HepG2 (cell line): ENCODE results near the gene DAG1. TPM values are rescaled to one million over a fixed set of nuclear protein-coding genes. Genes with fewer than 3 reads are reported as not detected.

Experiments
- ATAC-seq: fragments of 200-7000 bp; cut with Tn5 transposase; 3 replicates; pipeline ENCODE4 v1.9.1; 2020; ENCODE audit warnings: mild to moderate bottlenecking, moderate library complexity
- BruUV-seq: library from RNA; stranded (reverse); fragments of 400-500 nt; replicated peaks from 2 replicates; lab custom pipeline; 2021; lab: Mats Ljungman, UMichigan
- CTCF ChIA-PET: fragments of 300-600 bp; formaldehyde crosslinking; extraction: SDS; loops from one replicate; lab custom pipeline; 2021; ENCODE audit warnings: low total read pairs, inconsistent platforms, low intra/inter-chr PET ratio; lab: Yijun Ruan, JAX
- POLR2A ChIA-PET: fragments of 350-600 bp; sonication (Branson Sonifier 250); formaldehyde crosslinking; loops from one replicate; lab custom pipeline; 2020; ENCODE audit warnings: antibody characterized with exemption, inconsistent platforms; lab: Yijun Ruan, JAX
- DNase-seq: peaks from one replicate; pipeline ENCODE4 v3.0.0-alpha.2; 2015; ENCODE audit warnings: low spot score
- FAIRE-seq: peaks from 3 replicates; lab custom pipeline; 2011; peaks lifted over from hg19 to GRCh38; lab: Jason Lieb, UNC
- H2AFZ ChIP-seq: one replicate; pipeline ENCODE4 v1.6.1; 2011; ENCODE audit warnings: low read length, inconsistent platforms
- H3K27ac ChIP-seq: fragments of 300-600 bp; 3 replicates; pipeline ENCODE4 v1.8.0; 2011; ENCODE audit warnings: mixed run types, mild to moderate bottlenecking, mixed read lengths, low read length, inconsistent platforms; ENCODE audit not compliant: insufficient read depth; ENCODE audit errors: extremely low read length
- H3K27me3 ChIP-seq, 2 experiments: fragments of 200-600 bp in 1 of 2; 2 replicates in 1 of 2; 3 replicates in 1 of 2; pipeline versions ENCODE4 v1.6.0 to v1.8.0; 2011; ENCODE audit warnings: low read length in 2 of 2, mild to moderate bottlenecking in 2 of 2, moderate library complexity in 2 of 2, inconsistent platforms in 1 of 2; ENCODE audit not compliant: insufficient read depth in 2 of 2, control insufficient read depth in 1 of 2
- H3K36me3 ChIP-seq, 2 experiments: fragments of 200-600 bp in 1 of 2; replicated peaks in 1 of 2; 2 replicates in 1 of 2; 3 replicates in 1 of 2; pipeline versions ENCODE4 v1.5.1 to v1.8.0; 2011; ENCODE audit warnings: low read length in 2 of 2, inconsistent platforms in 1 of 2; ENCODE audit not compliant: insufficient read depth in 2 of 2, control insufficient read depth in 1 of 2
- H3K4me1 ChIP-seq: 2 replicates; pipeline ENCODE4 v1.5.1; 2012; ENCODE audit warnings: low read length, inconsistent platforms; ENCODE audit not compliant: insufficient read depth
- H3K4me2 ChIP-seq: 2 replicates; pipeline ENCODE4 v1.6.0; 2011; ENCODE audit warnings: low read depth, low read length, inconsistent platforms
- H3K4me3 ChIP-seq, 3 experiments: fragments of 200-600 bp in 1 of 3; sonication (generic), shearing (Covaris generic) in 1 of 3; replicated peaks in 1 of 3; 2 replicates each; pipeline ENCODE4 v1.5.1; 2011 to 2016; ENCODE audit warnings: low read length in 3 of 3, inconsistent platforms in 2 of 3, low read depth in 2 of 3, mild to moderate bottlenecking in 2 of 3, control low read depth in 1 of 3, mixed read lengths in 1 of 3; ENCODE audit not compliant: insufficient read depth in 1 of 3
- H3K79me2 ChIP-seq: one replicate; pipeline ENCODE4 v1.6.1; 2011; ENCODE audit warnings: low read length, inconsistent platforms; ENCODE audit not compliant: insufficient read depth
- H3K9ac ChIP-seq: 2 replicates; pipeline ENCODE4 v1.6.0; 2011; ENCODE audit warnings: mild to moderate bottlenecking, low read depth, low read length, inconsistent platforms; ENCODE audit not compliant: insufficient read depth
- H3K9me3 ChIP-seq: 2 replicates; pipeline ENCODE4 v1.5.1; 2012; ENCODE audit warnings: mild to moderate bottlenecking, low read length
- H4K20me1 ChIP-seq: 2 replicates; pipeline ENCODE4 v1.6.0; 2011; ENCODE audit warnings: inconsistent platforms, mild to moderate bottlenecking, low read length, moderate library complexity; ENCODE audit not compliant: insufficient read depth
- KLF6 ChIP-seq: IDR thresholded peaks from 2 replicates; pipeline ENCODE4 v1.8.0; 2016; ENCODE audit warnings: missing biosample characterization, missing genetic modification reagents
- MATR3 ChIP-seq: sonication (generic); formaldehyde crosslinking; IDR thresholded peaks from 2 replicates; pipeline ENCODE4 v1.4.0; 2020; ENCODE audit warnings: missing genetic modification reagents
- NR2F6 ChIP-seq, 2 experiments: IDR thresholded peaks; 2 replicates each; pipeline ENCODE4 v1.6.1; 2016; ENCODE audit warnings: antibody characterized with exemption in 1 of 2, mild to moderate bottlenecking in 1 of 2
- ZNF337 ChIP-seq: sonication (generic); formaldehyde crosslinking; IDR thresholded peaks from 2 replicates; pipeline ENCODE4 v1.5.1; 2020; ENCODE audit warnings: missing genetic modification reagents, low read depth, mild to moderate bottlenecking, borderline replicate concordance
- ZNF609 ChIP-seq: sonication (generic); formaldehyde crosslinking; IDR thresholded peaks from 2 replicates; pipeline ENCODE4 v1.4.0; 2020; ENCODE audit warnings: mild to moderate bottlenecking, missing genetic modification reagents, borderline replicate concordance
- ZSCAN5A ChIP-seq: sonication (generic); formaldehyde crosslinking; IDR thresholded peaks from 2 replicates; pipeline ENCODE4 v1.8.0; 2022; ENCODE audit warnings: mild to moderate bottlenecking, missing genetic modification reagents, borderline replicate concordance
- WGBS: methylation state at CpG from one replicate; pipeline ENCODE4 v1.1.6; 2017; ENCODE audit warnings: low lambda C conversion rate; 5-methylcytosine and 5-hydroxymethylcytosine counted together
- in situ Hi-C: cut with HindIII; loops from 2 replicates; pipeline ENCODE4 v1.10.0; 2017; ENCODE audit warnings: low pct_unique_long_range_greater_than_20kb; ENCODE audit not compliant: extremely low pct_ligation_motif_present
- intact Hi-C: fragments of 100-400 bp; cut with micrococcal nuclease; formaldehyde crosslinking; loops from one replicate; pipeline ENCODE4 v1.10.0; 2022; ENCODE audit not compliant: unreplicated experiment
- polyA plus RNA-seq, 8 experiments: library from polyadenylated mRNA; depleted of rRNA in 3 of 8; stranded (reverse) in 7 of 8; unstranded in 1 of 8; fragments of >200 nt; fragmentation: Illumina TruSeq in 4 of 8; extraction: Trizol in 4 of 8; gene quantifications; 2 replicates each; pipeline versions ENCODE4 v1.2.1 to v1.2.3, GENCODE V29; 2011 to 2016; ENCODE audit warnings: low read depth in 4 of 8, missing spikeins in 1 of 8, mixed read lengths in 1 of 8; ENCODE audit not compliant: insufficient read depth in 1 of 8
- total RNA-seq, 5 experiments: library from RNA; depleted of rRNA; stranded (reverse); fragments of >200 nt; fragmentation: Illumina TruSeq; extraction: Trizol; gene quantifications; 2 replicates each; pipeline ENCODE4 v1.2.3, GENCODE V29; 2016; ENCODE audit warnings: low read depth in 1 of 5

DAG1 gene
- total and polyA plus RNA-seq, 2 of the 13 experiments (the other 11 are each of a cell fraction or from before 2014, with no cell fraction given) = 47.3 to 50.4 TPM

- no TSS peak for BruUV-seq
- no peak for TF ChIP-seq NR2F6 (IDR thresholded peaks at IDR 0.05)
- TF ChIP-seq NR2F6 (CRISPR knock-in tag; IDR thresholded peaks at IDR 0.05) = no peak
- no peak for TF ChIP-seq ZNF609
- no peak for TF ChIP-seq MATR3 (CRISPR knock-in tag)
- no peak for TF ChIP-seq ZNF337 (CRISPR knock-in tag)
- TF ChIP-seq KLF6 (CRISPR knock-in tag) = no peak
- no peak for TF ChIP-seq ZSCAN5A (CRISPR knock-in tag)
- ATAC-seq (no peak), FAIRE-seq (no peak), DNase-seq (no peak)
- in situ Hi-C loops (no loop called here), intact Hi-C loops (no loop called here)
- Histone ChIP-seq H3K9ac (no peak overlapping the region), H3K4me1 (peaks cover 10% of the 10 kb centered on the region), H3K27ac (no peak overlapping the region), H3K4me2 (no peak overlapping the region), H2AFZ (no peak overlapping the region), H3K36me3 (peaks cover 0 to 17% of the 10 kb centered on the region in 2 experiments; a peak in 3 of 5 replicates), H3K4me3 (no peak overlapping the region), H3K9me3 (no peaks in the 10 kb centered on the region), H3K27me3 (no peaks in the 10 kb centered on the region), H3K79me2 (peaks cover 6% of the 10 kb centered on the region), H4K20me1 (no peaks in the 10 kb centered on the region)
- WGBS = 98% methylated on average over 4 of the region's 4 CpGs
- ChIA-PET POLR2A (no interaction called here), CTCF (no interaction called here)
Observed at GRCh38 chr3:49492969-49493368, 22.9 kb downstream of the DAG1 start.
